Transverse colon (tissue), 4 donors: ENCODE data around the gene GCC1. TPM values are rescaled to one million over a fixed set of nuclear protein-coding genes. Genes with fewer than 3 reads are reported as not detected.

Source experiments
- DNase-seq: peaks from one replicate; pipeline ENCODE4 v3.0.0-alpha.2; 2019
- H3K27ac ChIP-seq, 4 donors: fragments of 200-600 bp; sonication (generic); 2 replicates each; pipeline ENCODE4 v1.5.1; 2016 to 2018; ENCODE audit warnings: inconsistent platforms in 4 of 4
- H3K27me3 ChIP-seq: fragments of 200-600 bp; sonication (generic); 2 replicates; pipeline ENCODE4 v1.5.1; 2017; ENCODE audit warnings: inconsistent platforms
- H3K36me3 ChIP-seq, 4 donors: fragments of 200-600 bp; sonication (generic); 2 replicates each; pipeline ENCODE4 v1.5.1; 2017 to 2019; ENCODE audit warnings: inconsistent platforms in 4 of 4
- H3K4me1 ChIP-seq, 4 donors: fragments of 200-600 bp; sonication (generic); 2 replicates each; pipeline ENCODE4 v1.5.1; 2017 to 2020; ENCODE audit warnings: inconsistent platforms in 4 of 4
- H3K4me3 ChIP-seq, 4 donors: fragments of 200-600 bp; sonication (generic); 1 replicate in 1 of 4; 2 replicates in 3 of 4; pipeline versions ENCODE4 v1.5.1 to v1.6.1; 2017 to 2019; ENCODE audit warnings: inconsistent platforms in 4 of 4
- H3K9me3 ChIP-seq, 2 donors: fragments of 200-600 bp; sonication (generic); 2 replicates each; pipeline ENCODE4 v1.5.1; 2017 to 2019; ENCODE audit warnings: inconsistent platforms in 2 of 2
- CTCF ChIP-seq, 5 experiments: fragments of 200-600 bp in 3 of 5; fragments of 450-650 bp in 2 of 5; sonication (generic) in 3 of 5; IDR thresholded peaks; 1 replicate in 2 of 5; 2 replicates in 3 of 5; pipeline ENCODE4 v1.5.1; 2016 to 2017; ENCODE audit warnings: antibody characterized with exemption in 5 of 5, inconsistent platforms in 3 of 5, mild to moderate bottlenecking in 2 of 5, moderate library complexity in 1 of 5
- EP300 ChIP-seq: sonication (generic); formaldehyde crosslinking; IDR thresholded peaks from one replicate; pipeline ENCODE4 v1.6.1; 2017; ENCODE audit warnings: antibody characterized with exemption, low read depth
- POLR2A ChIP-seq: fragments of 450-650 bp; IDR thresholded peaks from one replicate; pipeline ENCODE4 v1.6.1; 2016; ENCODE audit warnings: antibody characterized with exemption, mild to moderate bottlenecking, moderate library complexity
- POLR2AphosphoS5 ChIP-seq, 3 donors: sonication (generic); formaldehyde crosslinking; IDR thresholded peaks; one replicate each; pipeline ENCODE4 v1.6.1; 2016; ENCODE audit warnings: antibody characterized with exemption in 3 of 3
- WGBS, 2 donors: methylation state at CpG; one replicate each; pipeline ENCODE4 v1.1.5; 2018; ENCODE audit warnings: low coverage in 1 of 2; 5-methylcytosine and 5-hydroxymethylcytosine counted together
- in situ Hi-C, 4 donors: fragments of 200-750 bp; cut with MboI; loops; one replicate each; pipeline versions ENCODE4 v1.15.0 to v1.15.1; 2017; ENCODE audit warnings: low sequenced_read_pairs in 3 of 4, low pct_ligation_motif_present in 1 of 4, low pct_unique_long_range_greater_than_20kb in 1 of 4
- intact Hi-C: fragments of 100-400 bp; cut with DNase I; formaldehyde crosslinking; loops from one replicate; pipeline ENCODE4 v1.15.1; 2023; ENCODE audit warnings: low total_unique reads
- total RNA-seq, 4 donors: library from RNA; depleted of rRNA; stranded (reverse); fragments of >200 nt; gene quantifications; one replicate each; pipeline ENCODE4 v1.1.0, GENCODE V29; 2016

Gene GCC1
- total RNA-seq, 4 donors from 2014 or later: 10.3 to 20.5 (median 18.9) TPM

DNA sequence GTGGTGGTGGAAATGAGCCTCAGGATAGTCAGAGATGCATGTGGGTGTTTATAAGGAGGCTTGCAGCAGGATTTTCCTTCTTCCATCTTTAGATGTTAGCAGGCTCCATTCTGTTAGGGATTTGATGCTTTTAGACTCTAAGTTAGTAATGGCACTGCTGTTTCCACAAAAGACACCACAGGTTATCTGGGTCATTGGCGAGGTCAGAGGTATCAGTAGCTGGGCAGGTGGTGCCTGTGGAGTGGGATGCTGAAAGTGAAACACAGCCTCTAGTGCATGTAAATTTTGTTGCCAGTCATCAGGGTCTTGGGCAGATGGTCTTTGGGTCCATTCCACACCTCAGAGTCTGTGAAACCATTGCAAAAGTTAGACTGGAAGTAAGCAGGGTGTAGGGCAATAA is 33.4 kb upstream of the GCC1 start:
- peaks cover 63% of the 10 kb centered on the region for H3K27me3 ChIP-seq
- H3K4me3 ChIP-seq: no peak overlapping the region
- WGBS, 2 donors: 63% methylated on average over 1 of the region's 1 CpG; no CpG with 5 or more reads in 1 of the 2 donors
- in situ Hi-C loops: no loop called here
- H3K36me3 ChIP-seq: no peaks in the 10 kb centered on the region
- DNase-seq: no peak
- intact Hi-C loops: no loop called here
- H3K27ac ChIP-seq: no peak overlapping the region
- H3K4me1 ChIP-seq: no peaks in the 10 kb centered on the region
- TF ChIP-seq POLR2A (no peak), CTCF (IDR thresholded peaks at IDR 0.05) (no peak), EP300 (no peak), POLR2AphosphoS5 (IDR thresholded peaks at IDR 0.05) (no peak)
- H3K9me3 ChIP-seq: no peaks in the 10 kb centered on the region

DNA sequence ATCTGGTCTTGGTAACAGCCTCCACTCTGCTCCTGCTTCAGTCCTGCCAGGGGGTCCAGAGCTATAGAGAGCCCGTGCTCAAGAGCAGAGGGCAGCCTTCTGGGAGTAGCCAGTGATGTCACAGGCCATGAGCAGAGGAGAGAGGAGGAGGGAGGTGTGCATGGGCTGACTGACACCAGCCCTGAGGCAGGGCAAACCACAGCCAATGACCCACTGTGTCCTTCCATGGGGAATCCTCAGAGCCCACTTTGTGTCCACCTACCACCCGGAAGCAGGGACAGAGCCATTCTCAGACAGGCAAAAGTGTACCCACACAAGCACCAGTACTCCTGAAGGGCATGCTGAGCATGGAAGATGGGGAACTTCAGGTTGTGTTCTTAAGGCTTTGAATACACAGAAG is 32.6 kb upstream of the GCC1 start, which contains the start of gene PAX4:
TSS of gene PAX4 (minus strand) at position 101 of the 400 bp plus-strand sequence. CDS start 2,214 bp downstream, outside the sequence.
- peaks cover 63% of the 10 kb centered on the region for H3K27me3 ChIP-seq
- H3K27ac ChIP-seq: no peak within 1 kb of the TSS
- H3K9me3 ChIP-seq: no peaks in the 10 kb centered on the region
- intact Hi-C loops: no loop called here
- TF ChIP-seq CTCF (IDR thresholded peaks at IDR 0.05) (no peak), POLR2A (no peak), POLR2AphosphoS5 (IDR thresholded peaks at IDR 0.05) (no peak), EP300 (no peak)
- no peaks in the 10 kb centered on the region for H3K36me3 ChIP-seq
- H3K4me1 ChIP-seq: no peaks in the 10 kb centered on the region
- H3K4me3 ChIP-seq: no peak within 1 kb of the TSS
- DNase-seq: no peak
- 59% methylated on average over 2 of the region's 2 CpGs; no CpG with 5 or more reads in 1 of the 2 donors for WGBS, 2 donors
- in situ Hi-C loops: no loop called here

DNA sequence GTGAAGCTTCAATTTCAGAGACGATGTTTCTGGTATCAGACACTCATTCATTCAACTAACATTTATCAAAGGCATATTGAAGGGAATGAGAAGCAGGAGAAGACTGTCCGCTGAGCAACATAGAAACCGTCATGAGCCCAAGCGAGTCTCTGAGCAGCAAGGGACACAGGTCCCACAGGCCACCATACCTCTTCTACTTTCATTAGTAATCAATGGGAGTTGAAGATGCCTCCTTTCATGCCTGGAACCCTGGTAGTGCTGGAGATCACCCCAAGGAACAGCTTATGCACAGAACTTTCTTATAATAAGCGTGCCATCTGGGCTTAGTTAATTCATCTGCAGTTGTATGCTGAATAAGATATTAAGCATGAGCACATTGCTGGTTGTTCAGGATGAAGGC is 31.3 kb upstream of the GCC1 start:
- Histone ChIP-seq H3K27me3 (peaks cover 61% of the 10 kb centered on the region), H3K36me3 (no peaks in the 10 kb centered on the region), H3K4me1 (no peaks in the 10 kb centered on the region), H3K9me3 (no peaks in the 10 kb centered on the region), H3K4me3 (no peak overlapping the region), H3K27ac (no peak overlapping the region)
- WGBS, 2 donors: 83 to 91% methylated on average over 2 to 5 of the region's 5 CpGs
- in situ Hi-C loops: no loop called here
- intact Hi-C loops: no loop called here
- DNase-seq: no peak
- no peak for TF ChIP-seq POLR2AphosphoS5 (IDR thresholded peaks at IDR 0.05)
- TF ChIP-seq CTCF (IDR thresholded peaks at IDR 0.05): no peak
- TF ChIP-seq EP300: no peak
- no peak for TF ChIP-seq POLR2A

GRCh38 chr7:127612263-127612662 is 26.9 kb upstream of the GCC1 start:
- no peaks in the 10 kb centered on the region for H3K9me3 ChIP-seq
- 79% methylated on average over 1 of the region's 1 CpG; no CpG with 5 or more reads in 1 of the 2 donors for WGBS, 2 donors

More at GRCh38 chr7:127612263-127612662, 26.9 kb upstream of the GCC1 start:
- Histone ChIP-seq H3K36me3 (no peaks in the 10 kb centered on the region), H3K27me3 (peaks cover 26% of the 10 kb centered on the region), H3K4me1 (no peaks in the 10 kb centered on the region), H3K27ac (no peak overlapping the region), H3K4me3 (no peak overlapping the region)
- intact Hi-C loops (no loop called here), in situ Hi-C loops (no loop called here)
- no peak for DNase-seq
- TF ChIP-seq CTCF (IDR thresholded peaks at IDR 0.05) (no peak), EP300 (no peak), POLR2AphosphoS5 (IDR thresholded peaks at IDR 0.05) (no peak), POLR2A (no peak)
